AG04450 (cell line): ENCODE results near the gene TNNT2. TPM values are rescaled to one million over a fixed set of nuclear protein-coding genes. Genes with fewer than 3 reads are reported as not detected.

ENCODE experiments used
- CTCF ChIA-PET: fragments of 300-600, 350-600 bp; formaldehyde crosslinking; extraction: SDS; loops from one replicate; lab custom pipeline; 2022; ENCODE audit warnings: antibody characterized with exemption, inconsistent platforms; lab: Charles Lee
- POLR2A ChIA-PET: fragments of 350-600 bp; formaldehyde crosslinking; extraction: SDS; loops from one replicate; lab custom pipeline; 2021; ENCODE audit warnings: antibody characterized with exemption, inconsistent platforms; lab: Yijun Ruan, JAX
- DNase-seq: peaks from one replicate; pipeline ENCODE4 v3.0.0-alpha.2; 2011; ENCODE audit warnings: low read depth, low spot score
- H3K27ac ChIP-seq: one replicate; pipeline ENCODE4 v1.5.1; 2012; ENCODE audit warnings: low read depth, low read length, control low read depth
- H3K27me3 ChIP-seq: one replicate; pipeline ENCODE4 v1.6.0; 2012; ENCODE audit warnings: low read length; ENCODE audit not compliant: control insufficient read depth, insufficient read depth
- H3K4me3 ChIP-seq: 2 replicates; pipeline ENCODE4 v1.5.1; 2011; ENCODE audit warnings: mild to moderate bottlenecking, low read depth, low read length, control low read depth
- H3K9me3 ChIP-seq: 2 replicates; pipeline ENCODE4 v1.5.1; 2012; ENCODE audit warnings: low read length; ENCODE audit not compliant: control insufficient read depth, insufficient read depth
- CTCF ChIP-seq: IDR thresholded peaks from 2 replicates; pipeline ENCODE4 v1.5.1; 2011; ENCODE audit warnings: low read depth, low read length, control low read depth, inconsistent platforms
- polyA plus RNA-seq: library from polyadenylated mRNA; depleted of rRNA; stranded (reverse); fragments of >200 nt; gene quantifications from 2 replicates; pipeline ENCODE4 v1.2.3, GENCODE V29; 2011

Gene TNNT2
- polyA plus RNA-seq, 1 experiment: 2.3 TPM

GRCh38 chr1:201401700-201402099 is 24.2 kb upstream of the TNNT2 start:
- peaks cover 74% of the 10 kb centered on the region for H3K27me3 ChIP-seq
- no peak for DNase-seq
- no peak for TF ChIP-seq CTCF
- no peak overlapping the region for H3K4me3 ChIP-seq
- H3K9me3 ChIP-seq: no peaks in the 10 kb centered on the region; the same call in 1 of the 2 replicates
- CTCF ChIA-PET: interaction anchor here (0.7 to 1.2 kb wide), 2 partner anchors 26 to 46 kb away, joined by 3 to 4 read pairs; no protein-coding TSS in a partner anchor
- H3K27ac ChIP-seq: no peak overlapping the region
- POLR2A ChIA-PET: no interaction called here

- Histone ChIP-seq H3K4me3 (no peak overlapping the region), H3K27ac (no peak overlapping the region), H3K27me3 (peaks cover 82% of the 10 kb centered on the region), H3K9me3 (no peaks in the 10 kb centered on the region; the same call in 1 of the 2 replicates)
- DNase-seq: no peak
- ChIA-PET POLR2A (no interaction called here), CTCF (interaction anchor here (0.5 to 1.6 kb wide), 5 partner anchors 24 to 54 kb away, joined by 3 to 9 read pairs (median 4); no protein-coding TSS in a partner anchor)
- no peak for TF ChIP-seq CTCF
These were observed 23.4 kb upstream of the TNNT2 start for GRCh38 chr1:201400852-201401230.

- H3K9me3 ChIP-seq: no peaks in the 10 kb centered on the region; the same call in 1 of the 2 replicates
- H3K27ac ChIP-seq: no peak overlapping the region
- H3K4me3 ChIP-seq: no peak overlapping the region
- ChIA-PET POLR2A (no interaction called here), CTCF (interaction anchor here (0.5 to 1.6 kb wide), 6 partner anchors 15 to 53 kb away, joined by 3 to 9 read pairs (median 4); no protein-coding TSS in a partner anchor)
- no peak for DNase-seq
- no peak for TF ChIP-seq CTCF
- H3K27me3 ChIP-seq: peaks cover 87% of the 10 kb centered on the region
These were observed 22.9 kb upstream of the TNNT2 start for GRCh38 chr1:201400212-201400851.

- no peaks in the 10 kb centered on the region; the same call in 1 of the 2 replicates for H3K9me3 ChIP-seq
- ChIA-PET POLR2A (no interaction called here), CTCF (interaction anchor here (0.6 to 1.6 kb wide), 3 partner anchors 14 to 24 kb away, joined by 3 to 8 read pairs (median 4); no protein-coding TSS in a partner anchor)
- no peak for TF ChIP-seq CTCF
- H3K4me3 ChIP-seq: no peak overlapping the region
- H3K27ac ChIP-seq: no peak overlapping the region
- peaks cover 87% of the 10 kb centered on the region for H3K27me3 ChIP-seq
- DNase-seq: no peak
These were observed 22.1 kb upstream of the TNNT2 start for GRCh38 chr1:201399352-201400126.

- Histone ChIP-seq H3K9me3 (no peaks in the 10 kb centered on the region; the same call in 1 of the 2 replicates), H3K27ac (no peak within 1 kb of the TSS), H3K27me3 (peaks cover 89% of the 10 kb centered on the region), H3K4me3 (no peak within 1 kb of the TSS)
- DNase-seq: no peak
- ChIA-PET CTCF (no interaction called here), POLR2A (no interaction called here)
- TF ChIP-seq CTCF: no peak
These were observed 21.5 kb upstream of the TNNT2 start, which contains the start of gene LAD1 for GRCh38 chr1:201399018-201399351. LAD1 (minus strand) TSS chr1:201399324; CDS start chr1:201399306, 18 bp downstream.
